GM23338 (cell line): ENCODE data around the gene CXADR. TPM values are rescaled to one million over a fixed set of nuclear protein-coding genes. Genes with fewer than 3 reads are reported as not detected.

Experiments used
- ATAC-seq: fragments of 200-7000 bp; cut with Tn5 transposase; 3 replicates; pipeline ENCODE4 v1.9.1; 2020
- DNase-seq: peaks from one replicate; pipeline ENCODE4 v3.0.0-alpha.2; 2015; ENCODE audit warnings: low spot score
- H2AFZ ChIP-seq: fragments of 200-600 bp; sonication (generic); 2 replicates; pipeline ENCODE4 v1.8.0; 2016; ENCODE audit warnings: antibody characterized with exemption, mild to moderate bottlenecking, moderate library complexity
- H3F3A ChIP-seq: fragments of 200-600 bp; sonication (generic); replicated peaks from 2 replicates; pipeline ENCODE4 v1.8.0; 2017; ENCODE audit warnings: antibody characterized with exemption, mixed run types, low read depth
- H3K27ac ChIP-seq: fragments of 200-600 bp; sonication (generic); 2 replicates; pipeline ENCODE4 v1.6.1; 2016; ENCODE audit warnings: low read depth
- H3K27me3 ChIP-seq: fragments of 200-600 bp; sonication (generic); 2 replicates; pipeline ENCODE4 v1.8.0; 2016; ENCODE audit warnings: mild to moderate bottlenecking, mixed run types, moderate library complexity; ENCODE audit not compliant: insufficient read depth
- H3K36me3 ChIP-seq: fragments of 200-600 bp; sonication (generic); 2 replicates; pipeline ENCODE4 v1.8.0; 2016; ENCODE audit warnings: mild to moderate bottlenecking; ENCODE audit not compliant: insufficient read depth
- H3K4me1 ChIP-seq: fragments of 200-600 bp; sonication (generic); 2 replicates; pipeline ENCODE4 v1.8.0; 2016; ENCODE audit warnings: mild to moderate bottlenecking, moderate library complexity; ENCODE audit not compliant: insufficient read depth
- H3K4me2 ChIP-seq: fragments of 200-600 bp; sonication (generic); 2 replicates; pipeline ENCODE4 v1.7.1; 2017; ENCODE audit warnings: mixed run types
- H3K4me3 ChIP-seq: fragments of 200-600 bp; sonication (generic); 2 replicates; pipeline ENCODE4 v1.6.1; 2016; ENCODE audit warnings: mixed run types
- H3K79me2 ChIP-seq: fragments of 200-600 bp; sonication (generic); replicated peaks from 2 replicates; pipeline ENCODE4 v1.8.0; 2017; ENCODE audit warnings: mild to moderate bottlenecking; ENCODE audit not compliant: insufficient read depth
- H3K9me2 ChIP-seq: fragments of 200-600 bp; sonication (generic); 2 replicates; pipeline ENCODE4 v1.8.0; 2017; ENCODE audit not compliant: insufficient read depth
- H4K20me1 ChIP-seq: fragments of 200-600 bp; sonication (generic); replicated peaks from 2 replicates; pipeline ENCODE4 v1.8.0; 2017; ENCODE audit warnings: mild to moderate bottlenecking; ENCODE audit not compliant: insufficient read depth
- H3K27ac Mint-ChIP-seq: 2 replicates; pipeline ENCODE4 v1.8.0; 2020; ENCODE audit warnings: inconsistent platforms, mild to moderate bottlenecking, moderate library complexity, mixed read lengths
- H3K27me3 Mint-ChIP-seq: 3 replicates; pipeline ENCODE4 v1.8.0; 2022; ENCODE audit warnings: low read depth, mild to moderate bottlenecking, moderate library complexity, mixed read lengths, inconsistent platforms; ENCODE audit not compliant: insufficient read depth, poor library complexity
- H3K36me3 Mint-ChIP-seq: 3 replicates; pipeline ENCODE4 v1.8.0; 2021; ENCODE audit warnings: low read depth, mild to moderate bottlenecking, inconsistent platforms, moderate library complexity, mixed read lengths
- H3K4me1 Mint-ChIP-seq: 3 replicates; pipeline ENCODE4 v1.8.0; 2020; ENCODE audit warnings: mild to moderate bottlenecking, inconsistent platforms, mixed read lengths
- H3K4me3 Mint-ChIP-seq: 3 replicates; pipeline ENCODE4 v1.8.0; 2021; ENCODE audit warnings: moderate library complexity, mild to moderate bottlenecking, inconsistent platforms, mixed read lengths
- H3K9me3 Mint-ChIP-seq: 3 replicates; pipeline ENCODE4 v1.8.0; 2020; ENCODE audit warnings: moderate library complexity, mild to moderate bottlenecking, inconsistent platforms, mixed read lengths
- CREB1 ChIP-seq: fragments of 250-450 bp; sonication (Bioruptor Pico); IDR thresholded peaks from 2 replicates; pipeline ENCODE4 v1.5.0; 2020; ENCODE audit warnings: low read depth, mild to moderate bottlenecking, moderate library complexity
- JUNB ChIP-seq: IDR thresholded peaks from one replicate; pipeline ENCODE4 v1.6.1; 2016; ENCODE audit warnings: antibody characterized with exemption; ENCODE audit not compliant: unreplicated experiment
- NANOG ChIP-seq: IDR thresholded peaks from 2 replicates; pipeline ENCODE4 v1.6.1; 2016; ENCODE audit warnings: antibody characterized with exemption, borderline replicate concordance
- POLR2AphosphoS5 ChIP-seq: IDR thresholded peaks from 2 replicates; pipeline ENCODE4 v1.6.1; 2016; ENCODE audit warnings: antibody characterized with exemption, low read depth
- REST ChIP-seq: IDR thresholded peaks from one replicate; pipeline ENCODE4 v1.6.1; 2018; ENCODE audit warnings: antibody characterized with exemption; ENCODE audit not compliant: unreplicated experiment
- ZNF462 ChIP-seq: fragments of 250-450 bp; sonication (Bioruptor Pico); IDR thresholded peaks from 2 replicates; pipeline ENCODE4 v1.5.0; 2020; ENCODE audit warnings: mild to moderate bottlenecking, moderate library complexity
- polyA plus RNA-seq: library from polyadenylated mRNA; unstranded; fragments of >200 nt; fragmentation: Nextera tagmentation; extraction: Ambion mirVana; gene quantifications from 2 replicates; pipeline ENCODE4 v1.2.1, GENCODE V29; 2016
- total RNA-seq: library from RNA; depleted of rRNA; stranded (reverse); fragments of >200 nt; shearing (Covaris generic); gene quantifications from 2 replicates; pipeline ENCODE4 v1.2.3, GENCODE V29; 2014

The CXADR gene
- total and polyA plus RNA-seq, 2 experiments from 2014 or later, result 126 to 207 TPM

- H3F3A ChIP-seq, result no peaks in the 10 kb centered on the region
- TF ChIP-seq JUNB (no peak), POLR2AphosphoS5 (0 out of 2 replicates have a peak, but pooled peaks have one; percentile 21), CREB1 (CRISPR knock-in tag) (peak; percentile 94)
- H3K27me3 ChIP-seq, result peaks cover 21% of the 10 kb centered on the region
- H4K20me1 ChIP-seq, result peaks cover 10% of the 10 kb centered on the region
- H3K79me2 ChIP-seq, result peaks cover 53% of the 10 kb centered on the region
- no peaks in the 10 kb centered on the region; the same call in 1 of the 2 replicates for H3K36me3 ChIP-seq
- H3K4me1 ChIP-seq, result peaks cover 11% of the 10 kb centered on the region
- ATAC-seq (peak; percentile 32), DNase-seq (peak; percentile 80)
- H3K27me3 Mint-ChIP-seq, result peaks cover 12% of the 10 kb centered on the region
- no peaks in the 10 kb centered on the region for H3K9me3 Mint-ChIP-seq
- peaks cover 34% of the 10 kb centered on the region for H3K36me3 Mint-ChIP-seq
- peak overlapping the region; percentile 68 for H3K27ac Mint-ChIP-seq
- H3K4me3 Mint-ChIP-seq, result peak overlapping the region; percentile 80
- peaks cover 13% of the 10 kb centered on the region for H3K4me1 Mint-ChIP-seq
- H3K27ac ChIP-seq, result no peak overlapping the region
- H2AFZ ChIP-seq, result peak overlapping the region; percentile 50; the same call in 1 of the 2 replicates
- peak overlapping the region; percentile 98 for H3K4me2 ChIP-seq
- no peaks in the 10 kb centered on the region for H3K9me2 ChIP-seq
- H3K4me3 ChIP-seq, result peak overlapping the region; percentile 95
These were observed 98.7 kb downstream of the CXADR start for GRCh38 chr21:17611414-17612022.

GRCh38 chr21:17612023-17612564, 99.3 kb downstream of the CXADR start:
- Mint-ChIP-seq H3K27ac (peak overlapping the region; percentile 68; the same call in 1 of the 2 replicates), H3K27me3 (peaks cover 11% of the 10 kb centered on the region), H3K9me3 (no peaks in the 10 kb centered on the region), H3K36me3 (peaks cover 32% of the 10 kb centered on the region), H3K4me3 (peak overlapping the region; percentile 80), H3K4me1 (peaks cover 13% of the 10 kb centered on the region)
- peak; percentile 44 for ATAC-seq
- peak; percentile 70 for DNase-seq
- H3K9me2 ChIP-seq, result no peaks in the 10 kb centered on the region
- peaks cover 48% of the 10 kb centered on the region for H3K79me2 ChIP-seq
- peaks cover 21% of the 10 kb centered on the region for H3K27me3 ChIP-seq
- H4K20me1 ChIP-seq, result peaks cover 10% of the 10 kb centered on the region
- H3K4me2 ChIP-seq, result peak overlapping the region; percentile 98
- H3K4me1 ChIP-seq, result peaks cover 11% of the 10 kb centered on the region
- H2AFZ ChIP-seq, result peak overlapping the region; percentile 50; the same call in 1 of the 2 replicates
- H3K27ac ChIP-seq, result no peak overlapping the region
- no peaks in the 10 kb centered on the region for H3K36me3 ChIP-seq
- no peak for TF ChIP-seq NANOG
- no peak for TF ChIP-seq CREB1 (CRISPR knock-in tag)
- no peak for TF ChIP-seq REST
- TF ChIP-seq ZNF462 (CRISPR knock-in tag), result no peak
- no peaks in the 10 kb centered on the region for H3F3A ChIP-seq
- H3K4me3 ChIP-seq, result peak overlapping the region; percentile 95
